Hematopoietic multipotent progenitor cell treated with erythropoietin and hydrocortisone succinate and interleukin-3 and kit ligand, for 4 days (in vitro differentiated cells): ENCODE results near the gene USP7.

Source experiments
- DNase-seq: peaks from one replicate; pipeline ENCODE4 v3.0.0-alpha.2; 2015

Gene USP7

DNA sequence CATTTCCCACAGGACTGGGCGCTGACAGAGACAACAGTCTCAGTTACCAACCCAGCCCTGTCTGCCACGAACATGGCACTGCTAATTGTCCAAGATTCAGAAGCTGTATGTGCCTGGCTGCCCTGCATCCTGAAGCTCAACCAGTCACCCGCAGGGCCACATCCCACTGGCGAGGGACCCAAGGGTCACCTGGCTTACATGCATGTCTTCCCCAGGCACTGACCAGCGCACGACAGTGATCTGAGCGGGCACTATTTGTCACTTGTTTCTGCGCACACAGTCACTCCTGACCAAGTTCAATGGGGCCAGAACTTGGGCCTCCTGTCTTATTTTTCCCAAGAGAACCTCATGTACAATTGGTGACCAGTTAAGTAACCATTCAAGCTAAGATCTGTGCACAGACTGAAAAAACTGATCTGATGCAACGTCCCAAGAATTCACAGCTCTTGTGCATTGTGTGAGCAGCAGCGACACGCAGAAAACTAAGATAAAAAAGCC is 13.1 kb downstream of the USP7 start:
- no peak for DNase-seq

DNA sequence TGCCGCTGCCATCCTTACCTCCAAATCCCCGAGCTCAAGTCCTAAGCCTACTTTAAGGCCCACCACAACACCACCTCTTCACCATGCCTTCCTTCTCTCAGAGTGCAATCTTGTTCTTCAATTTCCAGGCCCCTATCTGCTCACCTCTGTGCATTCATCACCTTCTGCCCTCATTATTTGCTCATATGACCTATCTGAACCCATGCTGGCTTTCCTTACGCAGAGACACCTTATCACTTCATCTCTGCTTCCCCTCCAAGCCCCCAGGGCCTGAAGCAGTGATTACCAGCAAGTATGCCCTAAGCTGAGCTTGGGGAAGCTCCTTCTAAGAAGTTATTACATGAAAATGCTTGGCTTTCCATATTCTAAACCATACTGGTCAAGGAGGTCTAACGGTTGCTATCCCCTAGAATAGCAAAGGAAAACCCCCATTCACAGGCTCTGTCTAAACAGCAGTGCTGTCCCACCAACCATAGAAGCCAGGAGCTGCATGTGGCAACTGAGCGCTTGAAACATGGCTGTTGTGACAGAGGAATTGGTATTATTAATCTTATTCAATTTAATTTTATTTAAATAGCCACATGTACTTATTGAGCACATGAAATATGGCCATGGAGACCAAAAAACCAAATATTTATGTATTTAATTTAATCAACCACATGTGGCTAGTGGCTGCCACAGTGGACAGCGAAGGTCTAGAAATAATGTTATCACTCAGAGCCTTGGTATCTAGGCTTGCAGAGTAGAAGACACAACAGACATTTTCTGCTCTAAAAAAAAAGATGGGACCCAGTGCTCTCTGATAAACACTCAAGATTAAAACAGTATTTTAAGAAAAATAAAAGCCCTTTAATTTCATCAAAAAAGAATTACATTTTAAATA is 13.9 kb downstream of the USP7 start:
- DNase-seq = no peak

DNA sequence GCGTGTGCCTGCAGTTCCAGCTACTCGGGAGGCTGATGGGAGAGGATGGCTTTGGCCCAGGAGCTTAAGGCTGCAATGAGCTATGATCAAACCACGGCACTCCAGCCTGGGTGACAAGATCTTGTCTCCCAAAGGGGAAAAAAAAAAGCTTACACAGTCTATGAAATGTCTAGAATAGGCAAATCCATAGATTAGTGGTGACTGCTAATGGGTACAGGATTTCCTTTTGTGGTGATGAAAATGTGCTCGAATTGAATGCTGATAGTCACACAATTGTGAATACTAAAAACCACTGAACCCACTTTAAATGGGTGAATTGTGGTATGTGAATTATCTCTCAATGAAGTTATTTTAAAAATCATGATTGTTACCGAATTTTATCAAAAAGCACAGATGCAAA is 14.9 kb downstream of the USP7 start:
- no peak for DNase-seq

DNA sequence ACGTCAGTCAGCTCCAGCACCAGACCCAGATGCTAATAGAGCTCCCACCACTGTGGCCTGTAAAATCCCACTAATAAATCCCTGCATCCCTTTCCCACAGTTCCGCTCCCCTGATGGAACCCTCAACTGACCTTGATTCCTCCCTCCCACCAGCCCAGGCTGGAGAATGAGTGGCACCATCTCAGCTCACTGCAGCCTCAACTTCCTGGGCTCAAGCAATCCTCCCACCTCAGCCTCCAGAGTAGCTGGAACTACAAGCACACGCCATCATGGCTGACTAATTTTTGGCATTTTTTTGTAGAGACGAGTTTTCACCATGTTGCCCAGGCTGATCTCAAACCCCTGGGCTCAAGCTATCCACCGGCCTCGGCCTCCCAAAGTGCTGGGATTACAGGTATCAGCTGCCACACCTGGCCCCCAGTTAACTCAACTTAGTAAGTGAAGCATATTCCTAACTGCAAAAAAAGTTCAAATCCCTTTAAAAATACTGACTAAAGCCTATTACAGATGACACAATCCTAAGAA is 15.6 kb downstream of the USP7 start:
- no peak for DNase-seq

DNA sequence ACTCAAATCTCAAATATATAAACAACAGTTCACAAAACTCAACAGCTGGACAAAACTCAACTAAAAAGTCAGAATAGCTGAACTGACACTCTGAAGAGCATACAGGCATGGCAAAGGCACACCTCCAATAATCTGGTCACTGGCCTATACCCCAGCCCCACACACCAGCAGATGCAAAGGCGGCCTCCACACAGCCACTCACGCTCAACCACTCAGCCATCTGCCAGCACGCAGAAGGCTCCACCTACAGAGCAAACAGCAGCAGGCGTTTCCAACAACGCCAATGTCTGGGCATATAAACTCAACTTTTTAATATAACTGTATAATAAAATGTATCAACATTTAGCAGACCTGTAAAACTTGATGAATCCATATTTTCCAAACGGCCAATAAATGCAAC is 17.2 kb downstream of the USP7 start:
- DNase-seq = no peak

DNA sequence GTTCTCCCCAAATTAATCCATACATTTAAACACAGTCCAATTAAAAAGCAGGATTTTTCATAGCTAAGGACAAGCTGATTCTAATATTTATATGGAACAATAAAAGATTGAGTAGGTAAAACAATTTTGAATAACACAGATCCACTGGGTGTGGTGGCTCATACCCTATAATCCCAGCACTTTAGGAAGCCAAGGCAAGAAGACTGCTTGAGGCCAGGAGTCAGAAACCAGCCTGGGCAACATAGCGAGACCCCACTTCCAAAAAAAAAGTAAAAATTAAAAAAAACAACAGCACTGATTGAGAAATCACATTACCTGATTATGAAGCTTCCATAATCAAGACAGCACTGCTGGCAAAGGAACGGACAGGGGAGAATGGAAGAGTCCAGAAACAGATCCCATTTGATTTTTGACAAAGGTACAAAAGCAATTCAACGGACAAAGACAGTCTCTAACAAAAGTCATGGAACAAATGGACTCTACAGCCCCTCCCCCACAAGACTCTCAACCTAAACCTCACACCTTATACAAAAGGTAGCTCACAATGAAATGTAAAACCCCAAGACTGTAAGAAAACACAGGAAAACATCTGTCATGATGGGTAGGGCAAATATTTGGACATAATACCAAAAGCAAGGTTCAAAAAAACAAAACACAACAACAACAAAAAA is 17.9 kb downstream of the USP7 start:
- no peak for DNase-seq

DNA sequence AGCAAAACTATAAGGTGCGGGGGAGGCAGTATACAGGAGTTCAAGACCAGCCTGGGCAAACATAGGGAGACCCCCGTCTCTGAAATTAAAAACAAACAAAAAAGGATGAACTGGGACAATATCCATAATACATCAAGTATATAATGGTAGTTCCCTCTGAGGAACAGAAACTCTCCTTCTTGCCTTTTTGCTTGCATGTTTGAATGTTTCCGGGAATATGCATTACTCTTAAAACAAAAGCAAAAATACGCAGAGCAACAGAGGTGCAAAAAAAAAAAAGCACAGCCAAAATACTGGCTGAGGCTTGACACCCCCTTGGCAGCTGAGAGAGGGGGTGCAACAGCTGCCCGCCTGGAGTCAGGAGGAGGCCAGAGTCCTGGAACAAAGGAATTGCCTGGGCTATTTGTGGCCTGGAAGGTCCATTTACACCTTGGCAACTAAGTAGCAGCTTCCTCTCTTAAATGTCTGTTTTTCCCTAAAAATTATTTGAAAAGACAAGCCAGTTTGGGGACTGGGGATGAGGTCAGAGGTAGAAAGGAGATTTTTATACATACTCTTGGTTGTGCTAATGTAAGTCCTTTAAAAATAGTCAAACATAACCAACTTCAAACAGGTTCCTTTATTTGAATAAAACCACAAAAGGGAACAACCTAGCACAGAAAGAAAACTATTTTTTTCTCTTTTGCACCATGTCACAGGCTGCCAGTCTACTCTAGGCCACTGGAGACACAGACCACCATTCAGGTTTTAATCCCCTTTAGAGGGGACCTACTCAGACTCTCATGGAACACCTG is 19.5 kb downstream of the USP7 start:
- peak; percentile 66 for DNase-seq

DNA sequence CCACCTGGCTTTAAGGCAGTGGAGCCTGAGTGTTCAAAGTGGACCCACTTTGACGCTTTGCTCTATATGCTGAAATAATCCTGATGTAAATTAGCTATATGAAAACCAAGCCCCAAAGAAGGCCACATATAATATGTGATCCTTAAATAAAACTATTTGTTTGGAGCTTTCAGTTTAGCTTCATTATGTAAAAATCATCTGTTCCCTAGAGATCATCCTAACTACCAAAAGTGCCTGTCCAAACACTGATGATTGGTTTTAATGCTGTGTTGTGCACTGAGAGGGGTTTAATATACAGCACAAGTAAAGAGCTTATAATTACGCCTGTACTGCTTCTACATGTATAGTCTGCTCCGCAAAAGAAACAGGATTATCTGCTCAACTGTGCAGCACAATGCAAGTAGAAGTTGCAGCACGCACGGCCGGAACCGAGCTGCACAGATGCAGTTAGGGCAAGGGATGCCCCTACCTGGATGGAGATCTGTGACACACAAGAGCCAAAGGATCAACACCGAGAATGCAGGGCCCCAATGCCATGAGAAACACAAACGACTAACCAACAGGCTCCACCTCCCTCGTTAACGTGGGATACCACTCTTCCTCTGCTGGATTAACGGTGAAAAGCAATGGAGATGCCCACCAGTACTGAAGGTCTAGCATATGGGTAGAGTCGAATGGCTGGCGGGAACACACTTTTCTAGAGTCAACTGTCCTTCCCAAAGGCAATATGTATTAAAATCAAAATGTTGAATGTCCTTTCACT is 20.5 kb downstream of the USP7 start:
- DNase-seq = no peak

DNA sequence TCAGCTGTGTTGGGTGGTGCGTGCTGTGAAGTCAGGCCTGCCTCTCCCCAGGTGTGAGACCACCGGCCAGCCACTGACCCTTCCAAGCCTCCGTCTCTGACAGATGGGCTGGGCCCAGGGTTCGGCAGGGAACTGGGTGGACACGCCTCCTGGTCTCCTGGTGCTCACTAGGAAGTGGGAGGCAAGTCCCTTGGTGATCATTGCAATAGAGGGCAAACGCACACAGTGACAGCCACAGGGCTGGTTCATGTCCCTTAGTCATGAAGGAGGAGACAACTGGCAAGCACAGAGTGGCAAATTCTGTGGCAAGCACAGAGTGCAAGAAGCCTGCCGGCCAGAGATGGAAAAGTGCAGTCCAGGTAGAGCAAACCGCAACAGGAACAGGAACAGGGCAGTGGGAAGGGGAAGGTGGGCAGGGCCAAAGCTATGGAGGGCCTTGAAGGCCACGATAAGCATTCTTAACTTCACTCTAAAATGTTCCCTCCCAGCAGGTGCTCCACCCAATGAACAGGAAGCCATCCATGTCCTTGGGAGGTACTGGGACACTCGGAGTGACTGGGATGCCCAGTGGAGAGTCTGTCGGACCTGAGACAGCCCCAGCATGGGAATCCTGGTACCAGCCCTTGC is 21.9 kb downstream of the USP7 start:
- DNase-seq = peak; percentile 49

DNA sequence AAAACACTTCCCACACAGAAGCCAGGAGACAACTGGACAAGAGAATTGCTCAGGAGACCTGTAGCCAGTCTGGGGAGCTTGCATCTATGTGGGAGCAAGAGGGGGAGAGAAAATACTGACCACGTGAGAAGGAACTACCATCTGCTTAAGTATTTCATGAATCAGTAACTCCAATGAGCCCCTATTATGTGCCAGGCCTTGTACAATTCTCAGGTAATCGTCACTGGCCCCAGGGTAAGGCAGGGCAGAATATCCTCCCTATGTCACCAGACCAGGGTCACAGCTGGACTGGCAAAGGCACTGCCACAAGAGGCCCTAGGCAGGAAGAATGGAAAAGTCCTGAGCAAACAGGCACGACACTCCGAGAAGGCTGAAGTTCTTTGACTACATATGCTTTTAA is 25.9 kb downstream of the USP7 start:
- no peak for DNase-seq

DNA sequence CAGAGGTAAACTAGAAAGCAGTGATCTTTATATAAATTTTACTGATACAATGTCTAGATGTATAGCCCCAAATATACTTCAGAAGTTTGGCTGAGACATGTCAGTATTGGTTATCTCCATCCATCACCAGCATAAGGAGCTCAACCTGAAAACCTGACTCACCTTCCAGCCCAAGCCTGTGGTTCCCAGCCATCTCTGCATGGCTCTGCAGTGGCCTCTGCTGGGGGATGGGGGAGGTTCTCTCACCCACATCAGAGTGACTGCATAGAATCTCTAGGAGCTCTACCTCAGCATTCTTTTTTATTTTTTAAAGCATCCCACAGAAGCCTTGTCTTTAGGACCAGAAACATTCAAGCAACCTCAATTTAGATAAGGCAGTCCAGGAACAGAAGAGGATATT is 27.3 kb downstream of the USP7 start:
- DNase-seq = peak; percentile 70

DNA sequence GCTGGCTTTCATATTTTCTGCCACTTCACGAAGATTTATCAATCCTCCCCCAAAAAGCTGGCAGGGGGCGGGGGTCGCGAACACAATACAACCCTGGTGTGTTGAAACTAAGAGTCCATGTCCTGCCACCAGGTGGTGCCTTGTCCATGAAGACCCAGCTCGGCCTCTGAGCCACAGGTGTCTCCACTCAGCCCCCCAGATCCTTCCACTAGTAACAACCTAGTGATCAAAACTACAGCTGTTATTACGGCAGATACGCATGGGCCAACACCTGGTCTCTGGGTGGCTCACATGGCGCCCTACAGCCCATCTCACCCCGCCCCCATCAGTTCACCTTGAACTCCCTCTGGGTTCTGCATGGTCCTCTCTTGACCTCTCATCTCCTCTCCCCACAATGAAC is 27.7 kb downstream of the USP7 start:
- DNase-seq = peak; percentile 44

DNA sequence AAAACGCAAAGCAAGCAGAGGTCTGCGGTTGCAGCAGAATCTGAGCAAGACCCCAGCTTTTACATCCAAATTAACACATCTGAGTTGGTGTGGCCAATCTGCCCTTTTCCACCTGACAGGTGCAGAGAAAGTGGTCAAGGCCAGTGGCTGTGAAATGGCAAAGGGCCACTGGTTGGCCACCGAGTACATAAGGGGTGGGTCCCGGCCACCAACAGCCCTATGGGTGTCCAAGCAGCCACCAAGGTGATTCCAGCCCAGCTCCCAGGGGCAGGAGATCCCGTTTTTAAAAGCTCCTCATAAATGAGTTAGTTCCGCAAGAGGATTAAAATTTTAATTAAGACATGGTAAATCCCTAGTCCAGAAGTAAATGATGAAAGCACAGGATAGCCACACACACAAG is 29.1 kb downstream of the USP7 start:
- no peak for DNase-seq

DNA sequence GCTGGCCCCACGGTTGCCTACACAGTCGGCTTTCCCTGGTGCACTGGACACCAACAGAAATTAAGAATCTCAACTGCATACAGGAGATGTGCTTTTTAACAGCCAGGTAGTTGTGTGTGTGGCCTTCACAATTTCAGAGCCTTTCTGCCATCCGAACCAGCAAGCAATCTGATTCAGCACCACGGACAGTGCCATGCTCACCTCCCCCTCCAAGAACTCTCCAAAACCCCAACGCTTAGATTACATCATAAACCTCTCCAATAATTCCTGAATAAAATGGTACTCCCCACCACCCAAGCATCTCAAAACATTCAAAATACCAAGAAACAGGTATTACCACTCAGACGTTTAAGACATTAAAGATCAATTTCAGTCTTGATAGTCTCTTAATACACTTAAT is 31.8 kb downstream of the USP7 start:
- DNase-seq = peak; percentile 75

DNA sequence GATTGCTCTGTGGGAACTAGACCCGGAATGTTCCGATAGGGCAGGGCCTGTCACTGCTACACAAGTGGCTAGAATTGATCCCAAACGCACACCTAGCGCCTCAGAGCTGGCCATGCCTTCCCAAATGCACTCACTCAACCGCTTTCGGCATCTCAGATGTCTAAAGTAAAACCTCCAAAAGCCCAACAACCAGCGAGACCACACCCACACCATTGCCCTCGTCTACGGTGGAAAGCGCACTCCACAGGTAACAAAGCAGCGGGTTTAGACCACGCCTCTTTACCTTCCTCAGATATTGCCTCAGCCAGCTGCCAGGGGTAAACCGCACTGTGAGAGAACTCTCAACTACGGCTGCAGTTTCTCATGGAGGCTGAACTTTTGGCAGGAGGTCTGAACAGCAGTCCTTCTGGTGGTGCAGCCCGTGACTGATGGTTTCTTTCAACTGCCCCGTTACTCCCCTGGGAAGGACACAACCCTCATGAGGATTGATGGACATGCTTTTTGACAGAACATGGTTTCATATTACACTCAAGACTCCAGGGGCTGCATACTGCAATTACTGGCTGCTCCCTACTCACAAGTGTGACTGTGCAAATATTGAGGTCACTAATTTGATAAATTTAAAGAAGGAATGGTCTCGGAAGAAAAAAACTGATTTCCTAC is 34.5 kb downstream of the USP7 start:
- DNase-seq = no peak

DNA sequence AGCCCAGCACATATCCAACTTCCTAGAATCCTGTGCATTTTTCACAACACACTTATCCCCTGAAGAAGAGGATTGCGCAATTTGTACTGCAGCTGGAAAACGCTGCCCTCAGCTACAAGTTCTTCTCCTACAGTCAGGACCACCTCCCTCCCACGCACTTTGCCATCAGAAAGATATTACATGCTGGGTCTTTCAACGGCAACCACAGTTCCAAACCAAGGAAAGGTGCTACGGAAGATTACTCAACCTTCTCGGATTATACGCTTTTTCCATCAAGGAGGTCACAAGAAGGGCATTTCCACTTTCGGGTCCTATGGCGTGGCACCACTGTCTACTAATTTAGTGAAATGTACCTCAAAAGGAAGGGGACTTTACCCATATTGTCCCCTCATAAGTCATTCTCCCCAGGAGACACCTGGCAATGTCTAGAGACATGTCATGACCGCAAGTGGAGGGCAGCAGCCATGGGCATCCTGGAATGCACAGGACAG is 35.2 kb downstream of the USP7 start:
- no peak for DNase-seq

DNA sequence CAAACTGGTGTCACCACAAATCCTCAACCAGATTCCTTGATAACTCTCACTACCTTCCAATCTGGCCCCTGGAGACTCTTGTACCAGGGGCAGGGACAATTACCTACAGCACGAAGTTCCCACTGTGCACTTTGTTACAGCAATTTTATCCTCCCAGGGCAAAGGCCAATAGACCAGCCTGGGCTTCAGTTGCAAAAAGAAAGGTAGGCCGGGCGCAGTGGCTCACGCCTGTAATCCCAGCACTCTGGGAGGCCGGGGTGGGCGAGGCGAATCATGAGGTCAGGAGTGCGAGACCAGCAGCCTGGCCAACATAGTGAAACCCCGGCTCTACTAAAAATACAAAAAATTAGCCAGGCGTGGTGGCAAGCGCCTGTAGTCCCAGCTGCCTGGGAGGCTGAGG is 36.9 kb downstream of the USP7 start:
- no peak for DNase-seq

DNA sequence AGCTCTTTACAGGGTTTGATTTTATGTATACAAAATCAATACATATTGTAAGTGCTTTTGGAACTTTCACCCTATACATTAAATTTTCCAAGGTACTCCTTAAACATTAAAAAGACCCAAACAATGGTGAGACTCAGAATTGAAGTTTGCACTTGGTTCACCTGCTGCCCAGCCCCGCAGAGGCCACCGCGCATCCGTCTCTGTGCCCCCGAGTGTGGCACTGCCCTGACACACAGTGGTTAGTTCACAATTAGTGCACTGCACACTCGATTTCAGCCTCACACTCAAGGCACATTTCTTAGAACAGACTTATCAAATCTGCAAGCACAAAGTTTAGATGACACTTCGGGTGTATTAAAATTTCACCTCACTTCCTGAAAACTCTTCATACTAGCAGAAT is 38.3 kb downstream of the USP7 start:
- no peak for DNase-seq

DNA sequence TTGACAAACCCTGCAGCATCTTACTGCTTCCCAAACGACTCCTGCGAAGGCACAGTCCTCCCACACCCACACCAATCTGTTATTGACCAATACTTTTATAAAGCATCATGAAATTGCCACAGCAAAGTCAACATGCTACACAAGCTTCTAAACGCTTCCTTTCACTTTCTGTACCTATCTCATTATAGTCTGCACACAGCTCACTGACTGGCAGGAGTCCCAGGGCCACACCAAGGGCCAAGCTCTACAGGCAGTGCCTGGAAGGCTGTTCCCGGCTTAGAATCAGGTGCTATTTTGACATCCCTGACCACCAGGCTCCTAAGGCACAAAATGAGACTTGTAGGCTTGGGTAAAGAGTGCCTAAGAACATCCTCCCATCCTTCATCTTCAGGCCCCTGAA is 39.5 kb downstream of the USP7 start:
- DNase-seq = no peak

DNA sequence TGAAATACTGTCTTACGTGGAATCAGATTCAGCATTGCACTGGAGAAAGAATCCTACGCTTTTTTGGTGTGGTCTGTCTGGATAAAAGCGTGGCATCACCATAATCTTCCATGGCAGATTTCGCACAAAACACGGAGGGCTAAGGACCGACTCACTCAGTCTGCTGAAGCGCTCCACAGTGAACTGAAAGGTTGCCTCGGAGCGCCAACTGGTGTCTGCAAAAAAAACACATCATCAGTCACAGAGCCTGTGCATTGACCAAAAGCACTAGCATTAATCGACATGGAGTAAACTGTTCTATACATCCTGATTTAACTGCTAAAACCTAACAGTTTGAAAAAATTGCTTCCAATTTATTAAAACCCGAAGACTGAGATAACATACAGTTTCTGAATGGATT is 40.5 kb downstream of the USP7 start:
- no peak for DNase-seq

DNA sequence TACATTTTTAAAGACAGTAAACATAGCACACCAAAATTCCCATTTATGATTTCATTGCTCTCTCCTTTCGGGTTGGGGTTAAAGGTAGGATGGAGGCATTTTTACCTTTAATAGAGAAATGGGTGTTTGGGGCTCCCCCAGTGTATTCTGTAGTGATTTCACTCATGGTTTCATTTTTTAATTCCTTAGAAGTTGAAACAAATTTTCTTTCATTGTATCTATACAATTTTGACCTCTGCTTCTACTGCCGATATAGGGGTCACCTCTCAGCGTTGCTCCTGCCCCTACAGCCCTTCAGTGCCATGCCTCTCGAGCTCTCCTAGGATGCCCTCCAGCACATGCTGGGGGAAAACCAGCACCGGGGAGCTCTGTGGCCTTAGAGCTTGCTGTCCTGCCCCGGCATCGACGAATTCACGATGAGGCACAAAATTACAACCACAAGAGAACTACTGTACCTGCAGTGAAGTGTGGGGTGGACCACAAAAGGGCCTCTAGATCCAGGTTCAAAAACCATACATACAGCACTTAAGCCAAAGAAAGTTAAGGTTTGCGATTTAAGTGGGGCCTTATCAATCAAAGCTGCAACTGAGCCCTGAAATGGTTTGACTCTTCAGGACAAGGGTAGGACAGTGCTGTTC is 42.2 kb downstream of the USP7 start:
- no peak for DNase-seq
